ENCODE measurements around the gene KLHL12.
A peak's percentile ranks its signal among the peaks of the same experiment; 100 is the strongest.

Gene KLHL12

GRCh38 chr1:202852163-202852904 is 74.7 kb downstream of the KLHL12 start:
- no peak overlapping the region for H3K4me3 ChIP-seq
- no peak overlapping the region for H3K27ac ChIP-seq

GRCh38 chr1:202850593-202851362 is 76.3 kb downstream of the KLHL12 start:
- Histone ChIP-seq H3K4me3 (no peak overlapping the region), H3K27ac (peak overlapping the region in 1 of 21 experiments; percentile 7)

DNA sequence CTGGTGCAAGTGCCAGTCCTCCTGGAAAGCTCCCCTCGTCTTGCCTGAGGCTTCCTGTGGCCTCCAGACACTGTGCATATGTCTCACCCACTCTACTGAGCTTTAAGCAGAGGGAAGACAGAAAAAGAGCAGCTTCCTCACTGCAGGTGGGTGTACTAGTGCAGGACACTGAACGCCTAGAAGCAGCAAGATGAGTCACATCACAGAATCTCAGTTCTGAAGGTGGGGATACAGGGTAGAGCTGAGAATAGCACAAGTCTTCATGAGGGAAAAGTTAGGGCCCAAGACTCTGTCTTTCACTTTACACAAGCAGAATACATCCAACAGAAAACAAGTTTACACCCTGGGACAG is 78.9 kb downstream of the KLHL12 start:
- no peak overlapping the region for H3K27ac ChIP-seq

GRCh38 chr1:202844935-202845334 is 82.1 kb downstream of the KLHL12 start:
- no peak overlapping the region for H3K4me3 ChIP-seq

More for the DNA sequence above, 78.9 kb downstream of the KLHL12 start:
- no peak overlapping the region for H3K4me3 ChIP-seq

DNA sequence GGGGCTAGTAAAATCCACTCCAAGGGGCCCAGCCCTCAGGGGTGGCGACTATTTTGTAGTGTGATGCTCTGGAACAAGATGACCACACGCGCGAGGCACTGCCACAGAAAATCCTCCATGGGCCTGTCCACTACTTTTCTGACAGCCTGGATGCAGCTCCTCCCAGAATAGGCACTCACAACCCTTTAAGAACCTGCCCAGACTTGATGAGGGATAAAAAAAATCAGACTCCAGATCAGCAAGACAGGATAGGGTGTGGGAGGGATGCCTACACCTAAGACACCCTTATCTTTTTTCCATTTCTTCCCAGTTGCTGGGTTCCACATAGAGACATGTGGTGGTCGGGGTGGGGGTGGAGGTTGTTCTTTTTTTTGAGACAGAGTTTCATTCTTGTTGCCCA is 82.8 kb downstream of the KLHL12 start:
- Histone ChIP-seq H3K4me3 (no peak overlapping the region), H3K27ac (peak overlapping the region in 2 of 21 experiments; percentile 17 to 47)

More at GRCh38 chr1:202844935-202845334, 82.1 kb downstream of the KLHL12 start:
- no peak overlapping the region for H3K27ac ChIP-seq

- no peak overlapping the region for H3K27ac ChIP-seq
- no peak overlapping the region for H3K4me3 ChIP-seq
Observed at GRCh38 chr1:202843081-202843480, 84.0 kb downstream of the KLHL12 start.

Data from skin epidermis (tissue), 12 donors.